Measurements from ENCODE around the gene TLN1. TPM values are rescaled to one million over a fixed set of nuclear protein-coding genes. Genes with fewer than 3 reads are reported as not detected.
A peak's percentile ranks its signal among the peaks of the same experiment; 100 is the strongest.

Gene TLN1
- total RNA-seq, 2 experiments from 2014 or later = 448 to 450 TPM

GRCh38 chr9:35716230-35716629 lies 15.8 kb downstream of the TLN1 start:
- H3K27ac Mint-ChIP-seq = peak overlapping the region; percentile 41
- POLR2A ChIA-PET = no interaction called here
- no peak for ATAC-seq
- H3K9me3 Mint-ChIP-seq (ENCODE audit: insufficient read depth) = no peaks in the 10 kb centered on the region
- CTCF ChIA-PET = interaction anchor here (0.9 to 23.9 kb wide), 3 partner anchors 10 to 20 kb away, joined by 3 to 209 read pairs (median 6); no protein-coding TSS in a partner anchor
- H3K4me3 Mint-ChIP-seq = no peak overlapping the region
- no peaks in the 10 kb centered on the region for H3K27me3 Mint-ChIP-seq (ENCODE audit: low read depth)
- peaks cover 83% of the 10 kb centered on the region for H3K36me3 Mint-ChIP-seq (ENCODE audit: low read depth)
- peaks cover 3% of the 10 kb centered on the region for H3K4me1 Mint-ChIP-seq (ENCODE audit: low read depth)
- no peak for DNase-seq

- POLR2A ChIA-PET = interaction anchor here (0.7 to 1.7 kb wide), 3 partner anchors 9 to 68 kb away, joined by 3 to 6 read pairs (median 4); no protein-coding TSS in a partner anchor
- Mint-ChIP-seq H3K4me3 (no peak overlapping the region), H3K4me1 (ENCODE audit: low read depth) (peaks cover 3% of the 10 kb centered on the region), H3K27me3 (ENCODE audit: low read depth) (no peaks in the 10 kb centered on the region), H3K27ac (no peak overlapping the region), H3K36me3 (ENCODE audit: low read depth) (peaks cover 82% of the 10 kb centered on the region), H3K9me3 (ENCODE audit: insufficient read depth) (no peaks in the 10 kb centered on the region)
- ATAC-seq (no peak), DNase-seq (no peak)
- CTCF ChIA-PET = interaction anchor here (1.2 to 23.9 kb wide), 3 partner anchors 13 to 98 kb away, joined by 3 to 209 read pairs (median 16); no protein-coding TSS in a partner anchor
Measured at GRCh38 chr9:35714579-35715252, 17.3 kb downstream of the TLN1 start.

- no peak overlapping the region for H3K4me3 Mint-ChIP-seq
- no peak overlapping the region for H3K27ac Mint-ChIP-seq
- POLR2A ChIA-PET = interaction anchor here (1.7 kb wide), 1 partner anchor 12 kb away, joined by 6 read pairs; no protein-coding TSS in a partner anchor
- H3K4me1 Mint-ChIP-seq (ENCODE audit: low read depth) = peaks cover 3% of the 10 kb centered on the region
- H3K9me3 Mint-ChIP-seq (ENCODE audit: insufficient read depth) = no peaks in the 10 kb centered on the region
- DNase-seq (no peak), ATAC-seq (no peak)
- H3K27me3 Mint-ChIP-seq (ENCODE audit: low read depth) = no peaks in the 10 kb centered on the region
- peaks cover 79% of the 10 kb centered on the region for H3K36me3 Mint-ChIP-seq (ENCODE audit: low read depth)
- CTCF ChIA-PET = interaction anchor here (1.0 to 23.9 kb wide), 4 partner anchors 13 to 97 kb away, joined by 3 to 209 read pairs (median 10); no protein-coding TSS in a partner anchor
Measured at GRCh38 chr9:35714123-35714522, 17.9 kb downstream of the TLN1 start.

GRCh38 chr9:35713578-35713977 lies 18.4 kb downstream of the TLN1 start:
- Mint-ChIP-seq H3K4me3 (no peak overlapping the region), H3K4me1 (ENCODE audit: low read depth) (peaks cover 3% of the 10 kb centered on the region), H3K27ac (no peak overlapping the region), H3K27me3 (ENCODE audit: low read depth) (no peaks in the 10 kb centered on the region), H3K9me3 (ENCODE audit: insufficient read depth) (no peaks in the 10 kb centered on the region), H3K36me3 (ENCODE audit: low read depth) (peaks cover 82% of the 10 kb centered on the region)
- POLR2A ChIA-PET = interaction anchor here (1.3 kb wide), 1 partner anchor 19 kb away, joined by 3 read pairs; the partner anchor contains the start of gene CREB3
- ATAC-seq (no peak), DNase-seq (no peak)
- CTCF ChIA-PET = interaction anchor here (1.0 to 23.9 kb wide), 4 partner anchors 14 to 96 kb away, joined by 3 to 209 read pairs (median 10); no protein-coding TSS in a partner anchor

GRCh38 chr9:35712762-35713400 lies 19.1 kb downstream of the TLN1 start:
- H3K27me3 Mint-ChIP-seq (ENCODE audit: low read depth) = no peaks in the 10 kb centered on the region
- H3K9me3 Mint-ChIP-seq (ENCODE audit: insufficient read depth) = no peaks in the 10 kb centered on the region
- DNase-seq (no peak), ATAC-seq (no peak)
- ChIA-PET POLR2A (interaction anchor here (0.6 to 1.3 kb wide), 2 partner anchors 19 to 57 kb away, joined by 3 read pairs; partner anchors contain the start of gene CREB3), CTCF (interaction anchor here (1.0 to 23.9 kb wide), 4 partner anchors 15 to 54 kb away, joined by 3 to 209 read pairs (median 10); no protein-coding TSS in a partner anchor)
- H3K4me1 Mint-ChIP-seq (ENCODE audit: low read depth) = peaks cover 3% of the 10 kb centered on the region
- peaks cover 82% of the 10 kb centered on the region for H3K36me3 Mint-ChIP-seq (ENCODE audit: low read depth)
- no peak overlapping the region for H3K4me3 Mint-ChIP-seq
- no peak overlapping the region for H3K27ac Mint-ChIP-seq

GRCh38 chr9:35711501-35712428 lies 20.2 kb downstream of the TLN1 start:
- Mint-ChIP-seq H3K4me3 (no peak overlapping the region), H3K9me3 (ENCODE audit: insufficient read depth) (no peaks in the 10 kb centered on the region), H3K27ac (peak overlapping the region; percentile 45), H3K27me3 (ENCODE audit: low read depth) (no peaks in the 10 kb centered on the region), H3K4me1 (ENCODE audit: low read depth) (peaks cover 3% of the 10 kb centered on the region), H3K36me3 (ENCODE audit: low read depth) (peaks cover 82% of the 10 kb centered on the region)
- ATAC-seq (no peak), DNase-seq (no peak)
- POLR2A ChIA-PET = interaction anchor here (0.6 kb wide), 1 partner anchor 58 kb away, joined by 3 read pairs; no protein-coding TSS in a partner anchor
- CTCF ChIA-PET = interaction anchor here (1.2 to 23.9 kb wide), 3 partner anchors 16 to 53 kb away, joined by 3 to 209 read pairs (median 16); no protein-coding TSS in a partner anchor

- no peak for ATAC-seq
- H3K4me3 Mint-ChIP-seq = no peak overlapping the region
- H3K36me3 Mint-ChIP-seq (ENCODE audit: low read depth) = peaks cover 84% of the 10 kb centered on the region
- no peaks in the 10 kb centered on the region for H3K4me1 Mint-ChIP-seq (ENCODE audit: low read depth)
- CTCF ChIA-PET = interaction anchor here (1.0 to 23.9 kb wide), 2 partner anchors 15 to 94 kb away, joined by 3 to 209 read pairs; no protein-coding TSS in a partner anchor
- H3K27ac Mint-ChIP-seq = no peak overlapping the region
- H3K27me3 Mint-ChIP-seq (ENCODE audit: low read depth) = no peaks in the 10 kb centered on the region
- POLR2A ChIA-PET = no interaction called here
- no peak for DNase-seq
- no peaks in the 10 kb centered on the region for H3K9me3 Mint-ChIP-seq (ENCODE audit: insufficient read depth)
Measured at GRCh38 chr9:35710818-35711500, 21.0 kb downstream of the TLN1 start.

GRCh38 chr9:35708146-35708545 lies 23.8 kb downstream of the TLN1 start:
- Mint-ChIP-seq H3K9me3 (ENCODE audit: insufficient read depth) (no peaks in the 10 kb centered on the region), H3K27ac (no peak overlapping the region), H3K4me3 (no peak overlapping the region), H3K27me3 (ENCODE audit: low read depth) (no peaks in the 10 kb centered on the region), H3K36me3 (ENCODE audit: low read depth) (peaks cover 85% of the 10 kb centered on the region), H3K4me1 (ENCODE audit: low read depth) (no peaks in the 10 kb centered on the region)
- POLR2A ChIA-PET = no interaction called here
- CTCF ChIA-PET = interaction anchor here (1.4 to 5.2 kb wide), 2 partner anchors 12 to 21 kb away, joined by 3 to 39 read pairs; no protein-coding TSS in a partner anchor
- ATAC-seq (no peak), DNase-seq (no peak)

- Mint-ChIP-seq H3K9me3 (ENCODE audit: insufficient read depth) (no peaks in the 10 kb centered on the region), H3K27ac (peak overlapping the region; percentile 10), H3K27me3 (ENCODE audit: low read depth) (no peaks in the 10 kb centered on the region), H3K4me3 (no peak overlapping the region), H3K4me1 (ENCODE audit: low read depth) (no peaks in the 10 kb centered on the region), H3K36me3 (ENCODE audit: low read depth) (peaks cover 82% of the 10 kb centered on the region)
- ATAC-seq = no peak
- CTCF ChIA-PET = interaction anchor here (1.5 to 5.2 kb wide), 2 partner anchors 11 to 103 kb away, joined by 4 to 39 read pairs; no protein-coding TSS in a partner anchor
- no peak for DNase-seq
- POLR2A ChIA-PET = no interaction called here
Measured at GRCh38 chr9:35706951-35707350, 25.0 kb downstream of the TLN1 start.

- H3K4me1 Mint-ChIP-seq (ENCODE audit: low read depth) = no peaks in the 10 kb centered on the region
- peaks cover 73% of the 10 kb centered on the region for H3K36me3 Mint-ChIP-seq (ENCODE audit: low read depth)
- CTCF ChIA-PET = interaction anchor here (1.5 to 5.2 kb wide), 2 partner anchors 10 to 102 kb away, joined by 4 to 39 read pairs; no protein-coding TSS in a partner anchor
- no peak overlapping the region for H3K27ac Mint-ChIP-seq
- no peak overlapping the region for H3K4me3 Mint-ChIP-seq
- H3K27me3 Mint-ChIP-seq (ENCODE audit: low read depth) = no peaks in the 10 kb centered on the region
- POLR2A ChIA-PET = interaction anchor here (1.3 kb wide), 1 partner anchor 59 kb away, joined by 3 read pairs; no protein-coding TSS in a partner anchor
- ATAC-seq (no peak), DNase-seq (no peak)
- no peaks in the 10 kb centered on the region for H3K9me3 Mint-ChIP-seq (ENCODE audit: insufficient read depth)
Measured at GRCh38 chr9:35705836-35706430, 26.1 kb downstream of the TLN1 start.
